ENCODE data around the gene TRMT44. TPM values are rescaled to one million over a fixed set of nuclear protein-coding genes. Genes with fewer than 3 reads are reported as not detected.

TRMT44 gene
- total RNA-seq, 3 donors from 2014 or later: 35.7 to 41.5 (median 41.0) TPM

GRCh38 chr4:8523766-8524165 lies 83.2 kb downstream of the TRMT44 start:
- Mint-ChIP-seq H3K36me3 (ENCODE audit: insufficient read depth) (no peaks in the 10 kb centered on the region), H3K27me3 (ENCODE audit: low read depth) (peaks cover 2% of the 10 kb centered on the region), H3K4me3 (no peak overlapping the region), H3K9me3 (peaks cover 3% of the 10 kb centered on the region), H3K4me1 (ENCODE audit: low read depth) (no peaks in the 10 kb centered on the region)
- ATAC-seq (no peak), DNase-seq (no peak)

GRCh38 chr4:8524595-8525382 lies 84.2 kb downstream of the TRMT44 start:
- no peaks in the 10 kb centered on the region for H3K36me3 Mint-ChIP-seq (ENCODE audit: insufficient read depth)
- H3K4me1 Mint-ChIP-seq (ENCODE audit: low read depth): no peaks in the 10 kb centered on the region
- no peak for DNase-seq
- ATAC-seq: no peak
- no peaks in the 10 kb centered on the region for H3K27me3 Mint-ChIP-seq (ENCODE audit: low read depth)
- H3K4me3 Mint-ChIP-seq: no peak overlapping the region
- H3K9me3 Mint-ChIP-seq: peaks cover 5% of the 10 kb centered on the region

- ATAC-seq (no peak), DNase-seq (no peak)
- H3K4me3 Mint-ChIP-seq: no peak overlapping the region
- H3K36me3 Mint-ChIP-seq (ENCODE audit: insufficient read depth): no peaks in the 10 kb centered on the region
- no peaks in the 10 kb centered on the region for H3K4me1 Mint-ChIP-seq (ENCODE audit: low read depth)
- peaks cover 5% of the 10 kb centered on the region for H3K9me3 Mint-ChIP-seq
- H3K27me3 Mint-ChIP-seq (ENCODE audit: low read depth): no peaks in the 10 kb centered on the region
Measured at GRCh38 chr4:8525383-8526120, 85.0 kb downstream of the TRMT44 start.

Other genes with a start within 250 kb of the TRMT44 start
- 1 to 10 TPM; 3.0 to 8.8 (median 4.0) TPM for gene SH3TC1, start 241.5 kb upstream of the TRMT44 start, total RNA-seq
- not detected for gene HTRA3, start 171.0 kb upstream of the TRMT44 start, total RNA-seq
- 10 to 100 TPM; 20.1 to 35.8 (median 20.6) TPM for gene ACOX3, start 54 bp upstream of the TRMT44 start, total RNA-seq
- gene GPR78, start 139.6 kb downstream of the TRMT44 start, total RNA-seq: not detected
- gene CPZ, start 152.0 kb downstream of the TRMT44 start, total RNA-seq: not detected

All from activated T-cell treated with anti-CD3 and anti-CD28 coated beads, Interleukin-2, amount 50 U/mL, for 4 hours (primary cell).